Dedifferentiated amniotic fluid mesenchymal stem cell (primary cell): Measurements from ENCODE around the gene KCNG2.
"Not testable (repeated sequence)": the region's sequence is repeated elsewhere in the genome, so short reads cannot be mapped to it uniquely, and the experiment has no call there.

Source experiments
- DNase-seq: peaks from one replicate; pipeline ENCODE4 v3.0.0-alpha.2; 2016; ENCODE audit errors: extremely low spot score

KCNG2 gene

DNA sequence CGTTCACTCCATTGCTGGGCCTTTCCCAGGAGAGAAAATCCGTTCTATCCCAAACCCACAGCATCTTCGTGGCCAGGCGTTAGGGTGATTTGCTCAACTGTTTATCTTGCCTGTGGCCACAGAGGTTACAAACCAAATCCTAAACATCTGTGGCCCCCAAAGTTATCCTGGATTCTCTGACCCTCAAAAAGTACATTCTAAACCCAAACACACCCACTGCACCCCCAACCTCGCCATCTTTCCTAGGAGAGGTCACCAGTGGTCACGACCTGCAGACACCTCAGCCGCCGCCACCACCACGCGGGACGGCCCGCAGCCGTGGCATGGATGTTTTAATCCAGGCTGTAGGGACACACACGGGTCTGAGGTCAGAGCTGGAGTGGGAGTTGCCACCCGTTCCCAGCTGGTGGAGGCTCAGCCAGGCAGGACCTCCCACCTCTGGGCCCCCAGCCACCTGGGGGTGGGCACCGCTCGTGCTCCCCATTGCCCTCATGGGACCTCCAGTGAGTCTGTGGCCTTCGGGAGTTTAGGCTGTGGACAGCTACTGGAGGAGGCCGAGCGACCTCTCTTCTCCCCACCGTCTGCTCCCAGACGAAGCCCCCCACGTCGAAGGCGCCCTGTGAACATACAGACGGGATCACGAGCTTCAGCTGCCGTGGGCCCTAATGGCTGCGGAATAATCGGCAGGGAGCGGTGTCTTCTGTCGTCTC is 72.0 kb downstream of the KCNG2 start:
- DNase-seq = no peak

GRCh38 chr18:79870301-79871025 is 72.7 kb downstream of the KCNG2 start:
- DNase-seq = no peak

- no peak for DNase-seq
These were observed 73.3 kb downstream of the KCNG2 start for GRCh38 chr18:79871026-79871390.

- no peak for DNase-seq
These were observed 73.8 kb downstream of the KCNG2 start for GRCh38 chr18:79871481-79872091.

DNA sequence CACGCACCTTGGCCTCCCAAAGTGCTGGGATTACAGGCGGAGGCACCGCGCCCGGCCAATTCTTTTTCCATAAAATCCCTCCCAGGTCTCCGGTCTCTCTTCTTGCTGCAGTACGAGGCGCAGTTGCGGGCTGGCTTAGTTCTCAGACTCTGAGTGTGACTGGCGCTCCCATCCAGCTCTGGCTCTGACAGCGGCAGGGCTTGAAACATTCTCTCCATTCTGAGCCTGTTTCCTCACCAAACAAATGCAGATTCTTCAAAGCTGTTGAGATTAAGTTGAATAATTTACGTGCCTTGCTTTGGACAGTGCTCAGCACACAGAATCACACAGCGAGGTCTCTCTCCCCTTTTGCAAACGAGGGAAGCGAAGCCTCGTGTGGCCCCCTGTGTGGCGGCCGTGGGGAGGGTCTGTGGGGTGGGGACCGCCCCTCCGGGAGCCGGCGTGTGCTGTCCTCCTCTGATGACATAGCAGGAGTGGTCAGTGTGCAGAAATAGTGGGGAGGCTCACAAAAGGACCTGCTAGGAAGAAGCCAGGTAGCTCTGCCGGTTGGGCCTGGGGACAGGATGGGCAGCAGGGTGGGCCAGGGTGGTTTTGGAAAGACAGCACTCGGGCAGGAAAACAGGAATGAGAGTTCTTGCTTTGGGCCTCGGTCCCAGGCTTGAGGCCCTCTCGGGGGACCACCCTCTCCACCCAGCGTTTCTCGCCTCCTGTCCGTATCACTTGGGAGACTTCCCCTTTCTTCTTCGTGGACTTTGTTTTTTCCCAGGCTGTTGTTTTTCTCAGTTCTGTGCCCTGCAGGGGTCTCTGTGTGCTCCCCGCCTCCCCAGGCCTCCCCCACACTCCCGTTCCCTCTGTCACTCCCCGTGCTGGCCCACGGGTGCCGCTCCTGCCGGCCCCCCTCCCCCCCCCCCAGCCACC is 75.0 kb downstream of the KCNG2 start:
- DNase-seq = no peak

- DNase-seq = no peak
These were observed 75.8 kb downstream of the KCNG2 start for GRCh38 chr18:79873449-79874110.

DNA sequence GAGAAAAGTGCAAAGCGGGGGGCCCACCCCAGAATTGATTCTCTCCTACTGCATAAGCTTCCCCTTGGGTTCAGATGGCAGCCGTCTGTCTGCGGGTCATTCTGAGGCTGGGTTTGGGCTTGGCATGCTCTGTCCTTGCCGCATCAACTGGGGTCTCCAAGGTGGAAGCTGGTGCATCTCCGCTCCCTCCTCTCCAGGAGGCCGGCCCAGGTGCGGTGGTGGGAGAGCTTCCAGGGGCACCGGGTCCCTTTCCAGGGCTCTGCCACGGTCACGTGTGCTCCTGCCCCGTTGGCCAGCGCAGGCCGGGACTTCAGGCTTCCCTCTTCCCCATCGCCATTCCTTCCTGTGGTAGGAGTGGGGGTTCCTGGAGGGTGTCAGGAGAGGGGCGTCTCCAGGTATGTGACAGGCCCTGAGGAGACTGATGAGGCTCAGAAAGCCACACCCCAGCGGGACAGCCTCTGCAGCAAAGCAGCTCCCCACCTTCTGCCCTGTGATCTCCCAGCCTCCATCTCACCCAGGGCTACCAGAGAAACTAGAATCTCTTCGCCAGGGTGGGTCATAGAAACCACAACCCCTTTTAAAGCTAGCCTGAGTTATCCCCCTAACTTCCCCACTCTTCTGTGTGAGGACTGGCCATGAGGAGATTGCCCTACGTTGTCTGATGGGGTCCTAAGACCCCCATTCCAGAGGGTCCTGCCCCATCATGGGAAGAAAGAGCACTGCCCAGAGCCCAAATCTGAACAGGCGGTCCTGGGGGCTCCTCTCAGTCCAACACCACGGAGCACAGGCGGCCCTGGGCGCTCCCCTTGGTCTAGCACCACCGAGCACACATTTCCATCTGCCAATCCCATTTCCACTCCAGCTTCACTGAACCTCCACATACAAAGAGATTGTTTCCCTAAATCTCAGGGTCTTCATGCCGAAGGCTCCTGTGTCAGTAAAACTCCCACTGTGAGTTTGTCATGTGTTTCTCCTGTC is 77.1 kb downstream of the KCNG2 start:
- DNase-seq = no peak

- no peak for DNase-seq
These were observed 77.8 kb downstream of the KCNG2 start for GRCh38 chr18:79875531-79875919.

DNA sequence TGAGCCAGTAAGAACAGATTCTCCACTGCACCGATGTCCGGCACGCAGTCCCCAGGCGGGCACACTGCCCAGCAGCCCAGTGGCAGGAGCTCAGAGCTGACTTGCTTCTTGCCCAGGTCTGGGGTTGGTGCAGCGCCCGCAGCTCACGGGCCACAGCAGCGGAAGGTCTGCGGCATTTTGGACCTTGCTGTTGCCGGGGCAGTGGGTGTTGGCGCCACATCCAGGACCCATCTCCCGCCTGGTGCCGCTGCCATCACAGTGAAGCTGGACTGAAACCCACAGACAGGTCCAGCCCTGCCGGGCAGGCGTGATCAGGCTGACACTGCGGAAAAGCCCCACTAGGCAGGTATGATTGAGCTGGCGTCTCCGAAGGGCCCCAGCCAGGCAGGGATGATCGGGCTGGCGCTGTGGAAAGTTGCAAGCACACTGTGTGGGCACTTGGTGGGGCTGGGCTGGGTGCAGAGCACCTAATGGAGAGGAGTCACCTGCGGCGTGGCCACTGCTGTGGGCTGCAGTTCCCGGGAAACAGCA is 78.3 kb downstream of the KCNG2 start:
- DNase-seq = no peak

- DNase-seq = no peak
These were observed 78.8 kb downstream of the KCNG2 start for GRCh38 chr18:79876497-79876896.

DNA sequence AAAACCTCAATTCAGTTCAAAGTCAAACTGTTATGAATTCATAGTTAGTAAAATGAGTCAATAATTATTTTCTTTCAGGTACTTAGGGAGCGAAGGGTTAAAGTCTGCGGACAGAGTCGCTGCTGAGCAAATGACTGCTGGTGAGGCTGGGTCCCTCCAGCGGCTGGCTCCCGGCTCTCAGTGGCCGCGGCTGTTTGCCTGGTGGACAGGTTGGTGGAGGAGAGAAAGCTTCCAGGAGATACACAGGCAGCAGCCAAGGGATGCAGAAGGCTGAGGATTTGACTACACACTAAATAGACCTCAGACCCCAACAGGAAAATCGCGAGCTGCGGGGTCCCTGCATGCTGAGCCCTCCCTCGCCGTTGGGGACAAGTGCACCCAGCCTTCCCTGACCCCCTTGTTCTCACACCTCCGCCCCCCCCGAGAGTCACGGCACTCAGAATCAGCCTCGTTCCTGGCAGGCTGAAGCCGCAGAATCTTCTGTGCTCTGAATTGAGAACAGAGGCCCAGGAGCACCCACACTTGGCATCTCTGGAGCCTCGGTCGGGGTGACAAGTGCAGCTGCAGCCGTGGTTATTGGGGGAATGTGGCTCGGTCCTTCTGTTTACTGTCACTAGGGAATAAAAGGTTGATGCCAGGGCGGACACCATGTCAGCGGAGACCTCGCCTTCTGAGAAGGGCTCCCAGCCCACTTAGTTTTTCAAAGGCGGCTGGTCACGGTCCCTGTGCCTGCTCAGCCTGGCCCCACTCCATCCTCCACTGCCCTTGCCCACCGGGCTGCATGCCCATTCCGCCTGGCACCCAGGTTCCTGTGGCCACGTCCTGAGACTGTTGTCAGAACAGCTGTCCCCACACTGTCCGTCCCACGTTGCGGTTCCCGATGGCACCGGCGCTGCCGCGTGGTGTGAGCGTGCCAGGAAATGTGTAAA is 79.7 kb downstream of the KCNG2 start:
- no peak for DNase-seq

DNA sequence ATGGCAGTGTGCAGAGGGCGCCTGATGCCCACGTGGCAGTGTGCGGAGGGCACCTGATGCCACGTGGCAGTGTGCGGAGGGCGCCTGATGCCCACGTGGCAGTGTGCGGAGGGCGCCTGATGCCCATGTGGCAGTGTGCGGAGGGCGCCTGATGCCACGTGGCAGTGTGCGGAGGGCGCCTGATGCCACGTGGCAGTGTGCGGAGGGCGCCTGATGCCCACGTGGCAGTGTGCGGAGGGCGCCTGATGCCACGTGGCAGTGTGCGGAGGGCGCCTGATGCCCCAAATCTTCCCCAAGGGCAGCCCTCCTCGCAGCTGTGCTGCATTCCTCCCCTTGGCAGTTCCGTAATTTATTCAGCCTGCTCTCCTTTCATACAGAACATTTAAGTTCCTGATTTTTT is 80.5 kb downstream of the KCNG2 start:
- not testable (repeated sequence) for DNase-seq

DNA sequence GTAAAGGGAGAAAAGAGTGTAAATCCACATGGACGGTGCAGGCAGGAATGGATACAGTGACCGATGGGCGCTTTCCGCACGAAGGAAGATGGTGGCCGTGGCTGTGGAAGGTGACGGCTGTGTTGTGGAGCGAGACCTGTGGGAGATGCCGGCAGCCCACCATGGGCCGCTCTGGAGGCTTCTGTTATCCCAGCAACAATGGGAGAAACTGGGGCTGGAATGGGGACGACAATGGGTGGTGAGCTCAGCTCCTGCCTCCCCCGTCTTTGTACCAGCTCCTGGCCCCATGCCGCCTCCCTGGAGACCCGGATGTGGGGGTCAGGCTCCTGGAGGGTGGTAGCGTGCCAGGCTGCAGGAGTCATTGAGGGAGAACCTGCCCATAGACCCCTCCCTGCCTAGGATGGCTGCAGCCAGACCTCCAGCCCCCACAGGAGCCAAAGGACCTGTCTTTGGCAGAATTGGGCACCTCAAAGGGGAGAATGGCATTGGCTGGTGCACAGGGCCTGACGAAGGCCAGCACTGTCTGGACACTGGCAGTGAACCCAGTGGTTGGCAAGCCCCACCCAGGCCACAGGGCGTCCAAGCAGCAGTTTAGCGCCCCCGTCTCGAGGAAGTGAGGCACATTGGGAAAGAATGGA is 81.1 kb downstream of the KCNG2 start:
- no peak for DNase-seq

- no peak for DNase-seq
These were observed 81.8 kb downstream of the KCNG2 start for GRCh38 chr18:79879566-79879965.

GRCh38 chr18:79881695-79882094 is 84.0 kb downstream of the KCNG2 start:
- no peak for DNase-seq

DNA sequence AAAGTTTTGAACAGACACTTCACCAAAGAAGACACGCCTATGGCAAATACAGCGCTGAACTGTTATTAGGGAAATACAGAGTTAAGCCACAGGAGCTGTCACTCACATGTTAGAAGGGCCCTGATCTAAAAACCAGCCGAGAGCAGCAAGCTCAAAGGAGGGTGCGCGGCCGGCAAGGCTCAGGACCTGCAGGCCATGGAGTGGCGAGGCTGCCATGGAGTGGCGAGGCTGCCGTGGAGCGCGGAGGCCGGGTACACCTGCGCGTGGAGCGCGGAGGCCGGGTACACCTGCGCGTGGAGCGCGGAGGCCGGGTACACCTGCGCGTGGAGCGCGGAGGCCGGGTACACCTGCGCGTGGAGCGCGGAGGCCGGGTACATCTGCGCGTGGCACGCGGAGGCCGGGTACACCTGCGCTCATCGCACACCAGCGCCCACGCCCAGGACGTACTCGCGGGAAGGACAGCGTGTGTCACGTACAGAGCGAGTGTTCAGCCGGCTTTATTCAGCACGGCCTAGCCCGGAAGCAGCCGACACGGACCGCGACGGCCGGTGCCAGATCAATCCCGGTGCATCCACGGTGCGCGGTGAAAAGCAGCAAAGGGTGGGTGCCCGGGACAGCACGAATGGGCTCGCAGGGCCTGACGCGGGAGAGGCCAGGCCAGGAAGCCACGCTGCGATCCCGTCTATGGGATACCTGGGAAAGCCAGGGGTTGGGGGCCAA is 84.9 kb downstream of the KCNG2 start:
- no peak for DNase-seq

DNA sequence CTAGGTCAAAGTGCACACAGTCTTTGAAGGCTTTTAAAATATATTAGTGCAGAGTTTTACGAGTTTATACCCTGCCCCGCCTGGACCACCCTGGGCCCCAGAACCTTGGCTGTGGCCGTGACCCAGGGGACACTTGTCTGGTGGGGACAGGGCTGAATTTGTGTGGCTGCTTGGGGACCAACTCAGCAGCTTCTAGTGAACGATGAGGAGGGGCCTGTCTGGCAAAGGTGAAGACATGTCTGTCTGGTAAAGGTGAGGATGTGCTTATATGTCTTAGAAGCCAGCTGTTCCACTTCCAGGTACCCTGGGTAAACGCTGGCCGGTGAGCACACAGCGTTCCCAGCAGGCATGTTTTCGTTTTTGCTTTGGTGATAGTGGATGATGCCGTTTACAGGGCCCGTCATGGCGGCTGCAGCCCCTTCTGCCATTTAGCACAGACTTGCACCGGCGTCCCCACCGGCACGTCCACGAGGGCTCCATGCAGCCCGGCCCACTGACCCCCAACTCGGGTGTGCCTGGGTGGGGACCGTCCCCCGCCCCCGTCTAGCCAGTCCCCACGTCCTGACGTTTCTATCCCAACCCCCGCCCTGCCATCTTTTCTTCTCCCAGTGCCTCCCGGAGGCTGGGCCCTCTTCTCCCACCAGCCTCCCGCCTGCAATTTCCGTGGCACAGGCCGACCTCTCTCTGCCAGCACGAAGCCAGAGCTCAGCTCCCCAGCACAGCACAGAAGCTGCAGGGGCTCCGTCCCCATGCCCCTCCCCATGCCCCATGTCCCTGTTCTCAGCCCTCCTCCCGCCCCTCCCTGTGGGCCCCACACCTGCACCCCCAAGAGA is 85.9 kb downstream of the KCNG2 start:
- DNase-seq = no peak
